Measurements from ENCODE around the gene IL4R.

Gene IL4R

GRCh38 chr16:27359615-27360014 lies 45.8 kb downstream of the IL4R start:
- no peak for DNase-seq (ENCODE audit: low spot score)

- DNase-seq (ENCODE audit: low spot score): no peak
Measured at GRCh38 chr16:27361987-27362386, 48.2 kb downstream of the IL4R start.

- DNase-seq (ENCODE audit: low spot score): no peak
Measured at GRCh38 chr16:27362570-27363245, 48.9 kb downstream of the IL4R start.

DNA sequence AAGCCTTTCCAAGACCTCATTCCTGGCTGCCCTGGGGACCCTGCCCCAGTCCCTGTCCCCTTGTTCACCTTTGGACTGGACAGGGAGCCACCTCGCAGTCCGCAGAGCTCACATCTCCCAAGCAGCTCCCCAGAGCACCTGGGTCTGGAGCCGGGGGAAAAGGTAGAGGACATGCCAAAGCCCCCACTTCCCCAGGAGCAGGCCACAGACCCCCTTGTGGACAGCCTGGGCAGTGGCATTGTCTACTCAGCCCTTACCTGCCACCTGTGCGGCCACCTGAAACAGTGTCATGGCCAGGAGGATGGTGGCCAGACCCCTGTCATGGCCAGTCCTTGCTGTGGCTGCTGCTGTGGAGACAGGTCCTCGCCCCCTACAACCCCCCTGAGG lies 49.5 kb downstream of the IL4R start:
- DNase-seq (ENCODE audit: low spot score): no peak

DNA sequence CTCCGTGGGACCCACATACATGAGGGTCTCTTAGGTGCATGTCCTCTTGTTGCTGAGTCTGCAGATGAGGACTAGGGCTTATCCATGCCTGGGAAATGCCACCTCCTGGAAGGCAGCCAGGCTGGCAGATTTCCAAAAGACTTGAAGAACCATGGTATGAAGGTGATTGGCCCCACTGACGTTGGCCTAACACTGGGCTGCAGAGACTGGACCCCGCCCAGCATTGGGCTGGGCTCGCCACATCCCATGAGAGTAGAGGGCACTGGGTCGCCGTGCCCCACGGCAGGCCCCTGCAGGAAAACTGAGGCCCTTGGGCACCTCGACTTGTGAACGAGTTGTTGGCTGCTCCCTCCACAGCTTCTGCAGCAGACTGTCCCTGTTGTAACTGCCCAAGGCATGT lies 50.0 kb downstream of the IL4R start:
- DNase-seq (ENCODE audit: low spot score): no peak

- DNase-seq (ENCODE audit: low spot score): no peak
Measured at GRCh38 chr16:27364493-27365141, 50.8 kb downstream of the IL4R start.

DNA sequence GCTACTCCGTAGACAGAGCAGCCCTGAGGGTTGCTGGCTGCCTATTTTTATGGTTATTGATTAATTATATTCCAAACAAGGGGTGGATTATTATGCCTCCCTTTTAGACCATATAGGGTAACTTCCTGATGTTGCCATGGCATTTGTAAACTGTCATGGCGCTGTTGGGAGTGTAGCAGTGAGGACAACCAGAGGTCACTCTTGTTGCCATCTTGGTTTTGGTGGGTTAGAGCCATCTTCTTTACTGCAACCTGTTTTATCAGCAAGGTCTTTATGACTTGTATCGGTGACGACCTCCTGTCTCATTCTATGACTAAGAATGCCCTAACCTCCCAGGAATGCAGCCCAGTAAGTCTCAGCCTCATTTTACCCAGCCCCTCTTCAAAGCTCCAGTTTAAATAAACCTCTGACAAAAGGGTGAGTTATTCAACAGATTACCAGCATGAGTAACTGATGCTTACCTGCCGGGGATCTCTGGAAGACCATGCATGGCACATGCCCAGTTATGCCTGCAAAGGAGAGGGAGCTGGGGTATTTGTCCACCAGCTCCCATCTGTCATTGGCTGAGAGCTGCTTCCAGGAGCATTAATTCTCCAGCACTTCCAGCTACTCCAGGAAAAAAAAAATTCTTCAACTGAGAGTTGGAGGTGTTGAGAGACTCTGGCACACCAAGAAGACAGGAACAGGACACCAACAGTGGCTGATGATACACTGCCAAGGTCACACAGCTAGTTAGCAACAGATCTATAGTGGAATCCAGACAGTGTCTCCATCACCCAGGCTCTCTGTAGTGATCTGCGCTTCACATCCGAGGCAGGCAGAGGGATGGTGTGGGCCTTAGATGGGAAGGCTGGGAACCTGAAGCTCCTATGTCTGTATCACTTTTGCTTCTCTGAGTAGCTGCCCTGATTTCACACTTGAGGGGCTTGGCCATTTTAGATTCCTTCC lies 51.6 kb downstream of the IL4R start:
- no peak for DNase-seq (ENCODE audit: low spot score)

DNA sequence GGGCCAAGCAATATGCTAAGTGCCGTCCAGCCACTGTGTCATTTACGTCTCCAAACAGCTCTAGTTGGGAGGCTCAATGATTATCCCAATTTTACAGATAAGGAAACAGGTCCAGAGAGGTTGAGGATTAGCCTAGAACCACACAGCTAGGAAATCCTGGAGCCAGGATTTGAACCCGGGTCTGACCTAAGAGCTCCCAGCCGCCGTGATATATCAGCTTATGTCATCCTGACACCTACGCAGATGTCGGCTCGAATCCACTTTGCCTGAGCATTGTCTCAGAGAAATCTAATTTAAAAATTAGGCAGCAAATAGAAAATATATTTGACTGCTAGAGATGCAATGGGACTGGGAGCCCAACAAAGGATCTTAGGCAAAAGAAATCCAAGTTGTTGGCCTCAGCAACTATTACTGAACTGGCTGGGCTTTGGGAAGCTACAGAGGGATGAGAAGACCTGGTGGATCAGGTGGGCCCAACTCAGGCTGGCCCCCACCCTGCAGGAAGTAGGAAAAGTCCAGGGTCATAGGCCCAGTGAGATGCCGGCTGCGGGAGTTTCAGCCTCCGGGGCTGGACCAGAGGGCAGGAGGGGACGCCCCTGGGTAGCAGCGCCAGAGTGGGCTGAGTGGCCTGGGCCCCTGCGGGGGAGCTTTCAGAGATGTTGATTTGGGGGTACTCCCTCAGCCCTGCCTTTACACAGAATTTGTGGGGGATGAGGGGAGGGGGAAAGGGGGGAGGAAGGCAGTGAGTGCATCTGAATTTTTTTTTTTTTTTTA lies 53.1 kb downstream of the IL4R start:
- DNase-seq (ENCODE audit: low spot score): no peak

- peak; percentile 78 for DNase-seq (ENCODE audit: low spot score)
Measured at GRCh38 chr16:27367461-27368357, 53.9 kb downstream of the IL4R start.

DNA sequence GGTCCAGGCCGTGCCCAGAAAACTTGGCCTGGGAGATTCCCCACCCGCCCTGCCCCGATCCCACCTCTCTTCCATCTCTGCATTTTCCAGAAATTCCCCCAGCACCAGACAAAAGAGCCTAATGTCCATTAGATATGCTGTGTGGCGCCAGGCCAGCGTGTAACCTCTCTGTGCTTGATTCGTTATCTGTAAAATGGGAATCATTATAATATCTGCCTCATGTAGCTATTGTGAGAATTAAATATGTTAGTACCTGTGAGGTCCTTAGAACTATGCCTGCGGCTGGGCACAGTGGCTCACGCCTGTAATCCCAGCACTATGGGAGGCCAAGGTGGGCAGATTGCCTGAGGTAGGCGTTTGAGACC lies 54.6 kb downstream of the IL4R start:
- DNase-seq (ENCODE audit: low spot score): no peak

GRCh38 chr16:27369806-27370205 lies 56.0 kb downstream of the IL4R start:
- DNase-seq (ENCODE audit: low spot score): no peak

DNA sequence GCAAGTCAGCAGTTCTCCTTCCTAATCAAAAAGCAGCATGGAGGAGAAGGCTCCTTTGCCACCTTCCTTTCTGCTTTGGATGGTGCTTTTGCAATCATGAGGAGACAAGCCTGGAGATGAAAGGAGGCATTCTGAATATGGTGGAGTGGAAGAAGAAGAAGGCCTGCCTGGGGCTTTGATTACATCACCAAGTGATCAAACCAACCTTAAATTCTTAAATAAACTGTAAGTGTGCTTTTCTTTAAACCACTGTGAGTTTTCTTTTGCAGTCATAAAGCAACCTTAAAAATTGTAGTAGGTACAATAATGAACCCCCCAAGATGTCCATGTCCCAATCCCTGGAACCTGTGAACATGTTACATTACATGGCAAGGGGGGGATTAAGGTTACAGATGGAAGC lies 56.5 kb downstream of the IL4R start:
- no peak for DNase-seq (ENCODE audit: low spot score)

GRCh38 chr16:27373312-27373711 lies 59.5 kb downstream of the IL4R start:
- no peak for DNase-seq (ENCODE audit: low spot score)

- DNase-seq (ENCODE audit: low spot score): no peak
Measured at GRCh38 chr16:27374221-27374803, 60.5 kb downstream of the IL4R start.

DNA sequence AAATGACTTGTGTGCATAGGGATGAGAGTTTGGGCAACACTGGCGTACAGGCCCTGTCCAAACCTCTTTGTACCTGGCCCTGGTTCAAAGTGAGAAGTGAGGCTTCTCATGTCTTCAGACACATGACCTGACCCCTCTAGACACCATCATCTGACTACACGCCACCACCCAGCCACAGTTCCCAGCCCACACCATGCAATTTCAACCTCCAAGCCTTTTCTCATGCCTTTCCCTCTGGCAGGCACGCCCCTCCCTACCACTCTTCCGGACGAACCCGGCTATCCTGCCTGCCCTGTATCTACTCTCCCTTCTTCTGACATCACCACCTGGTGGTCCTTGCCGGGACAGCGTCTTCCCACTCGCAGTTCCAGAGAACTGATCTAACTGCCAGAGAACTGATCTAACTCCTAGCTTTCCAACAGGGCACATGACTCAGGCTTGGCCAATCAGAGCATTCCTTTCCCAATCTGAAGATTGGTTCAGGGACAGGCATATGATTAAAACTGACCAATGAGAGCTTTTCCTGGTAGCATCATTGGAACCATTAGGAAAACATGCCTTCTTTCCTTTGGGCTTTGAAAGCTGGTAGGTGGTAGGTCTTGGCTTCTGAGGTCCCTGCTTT lies 61.1 kb downstream of the IL4R start:
- DNase-seq (ENCODE audit: low spot score): peak; percentile 89

- DNase-seq (ENCODE audit: low spot score): no peak
Measured at GRCh38 chr16:27377666-27378485, 64.1 kb downstream of the IL4R start.

DNA sequence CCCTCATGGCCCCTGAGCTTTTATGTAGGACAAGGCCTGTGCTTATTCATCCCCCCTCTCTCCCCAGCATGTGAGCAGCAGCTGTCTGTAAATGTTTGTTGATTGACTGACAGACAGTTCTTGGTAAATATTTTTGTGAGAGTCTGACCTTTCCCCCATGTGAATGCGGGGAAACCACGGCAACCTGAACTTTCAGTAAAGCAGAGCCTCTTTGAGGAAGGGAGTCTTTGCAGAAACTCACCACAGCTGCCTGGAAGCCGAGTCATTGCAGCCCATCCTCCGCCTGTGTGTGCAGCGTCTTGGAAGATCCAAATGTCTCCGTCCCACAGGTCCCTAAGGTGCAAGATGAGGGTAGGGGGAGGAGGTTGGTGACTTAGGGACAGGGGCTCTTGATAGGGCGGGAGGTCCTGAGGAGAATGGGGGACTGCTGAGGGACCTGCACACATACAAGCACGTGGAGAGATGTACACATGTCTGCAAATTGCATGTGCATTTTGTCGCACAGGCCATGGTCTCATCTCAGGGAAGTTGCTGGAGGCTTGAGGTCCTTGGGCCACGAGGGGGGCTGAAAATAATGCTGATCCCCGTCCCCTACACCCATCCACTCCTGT lies 65.2 kb downstream of the IL4R start:
- DNase-seq (ENCODE audit: low spot score): no peak

- DNase-seq (ENCODE audit: low spot score): no peak
Measured at GRCh38 chr16:27379919-27380318, 66.1 kb downstream of the IL4R start.

- no peak for DNase-seq (ENCODE audit: low spot score)
Measured at GRCh38 chr16:27381236-27381635, 67.5 kb downstream of the IL4R start.
